Measurements from ENCODE around the gene RBM4.

Gene RBM4

GRCh38 chr11:66619080-66619554 lies 19.4 kb upstream of the RBM4 start:
- peak overlapping the region; percentile 99 for H3K9ac ChIP-seq (ENCODE audit: low read depth, low read length, poor library complexity, severe bottlenecking)
- no peaks in the 10 kb centered on the region for H3K9me2 ChIP-seq (replicated peaks; ENCODE audit: low read depth, low read length)
- no peaks in the 10 kb centered on the region for H3K9me3 ChIP-seq (ENCODE audit: insufficient read depth, low read depth, low read length)
- peaks cover 50% of the 10 kb centered on the region for H3K4me1 ChIP-seq (ENCODE audit: insufficient read depth, low read length, poor library complexity, severe bottlenecking)
- peak overlapping the region; percentile 100 for H3K4me2 ChIP-seq (ENCODE audit: low read depth, low read length, poor library complexity, severe bottlenecking)
- peaks cover 7% of the 10 kb centered on the region for H3K27me3 ChIP-seq (ENCODE audit: insufficient read depth, low read length, poor library complexity, severe bottlenecking)
- peak overlapping the region; percentile 97 for H3K4me3 ChIP-seq (ENCODE audit: low read length, poor library complexity, severe bottlenecking)
- H3K36me3 ChIP-seq (ENCODE audit: insufficient read depth, low read length) = peaks cover 29% of the 10 kb centered on the region; the same call in 1 of the 2 replicates
- peaks cover 92% of the 10 kb centered on the region for H3K79me2 ChIP-seq (ENCODE audit: insufficient read depth, low read length)
- H3F3A ChIP-seq (ENCODE audit: low read depth) = no peaks in the 10 kb centered on the region; the same call in 1 of the 2 replicates
- no peak overlapping the region for H2AFZ ChIP-seq (ENCODE audit: low read length)
- H4K20me1 ChIP-seq (ENCODE audit: insufficient read depth, low read length, poor library complexity, severe bottlenecking) = peaks cover 75% of the 10 kb centered on the region
- no peak for TF ChIP-seq CTCF (conservative IDR thresholded peaks at IDR 0.05; ENCODE audit: low read length)
- TF ChIP-seq EZH2phosphoT487 (IDR thresholded peaks at IDR 0.05; ENCODE audit: borderline replicate concordance) = no peak

- Histone ChIP-seq H3K9me3 (ENCODE audit: insufficient read depth, low read depth, low read length) (no peaks in the 10 kb centered on the region), H3K79me2 (ENCODE audit: insufficient read depth, low read length) (peaks cover 100% of the 10 kb centered on the region), H4K20me1 (ENCODE audit: insufficient read depth, low read length, poor library complexity, severe bottlenecking) (peaks cover 98% of the 10 kb centered on the region), H3K9me2 (replicated peaks; ENCODE audit: low read depth, low read length) (no peaks in the 10 kb centered on the region), H2AFZ (ENCODE audit: low read length) (no peak overlapping the region), H3K4me2 (ENCODE audit: low read depth, low read length, poor library complexity, severe bottlenecking) (peak overlapping the region; percentile 77), H3F3A (ENCODE audit: low read depth) (no peaks in the 10 kb centered on the region), H3K27me3 (ENCODE audit: insufficient read depth, low read length, poor library complexity, severe bottlenecking) (no peaks in the 10 kb centered on the region), H3K36me3 (ENCODE audit: insufficient read depth, low read length) (peaks cover 77% of the 10 kb centered on the region), H3K9ac (ENCODE audit: low read depth, low read length, poor library complexity, severe bottlenecking) (no peak overlapping the region), H3K4me3 (ENCODE audit: low read length, poor library complexity, severe bottlenecking) (no peak overlapping the region), H3K4me1 (ENCODE audit: insufficient read depth, low read length, poor library complexity, severe bottlenecking) (peaks cover 35% of the 10 kb centered on the region)
- TF ChIP-seq EZH2phosphoT487 (IDR thresholded peaks at IDR 0.05; ENCODE audit: borderline replicate concordance) (no peak), CTCF (conservative IDR thresholded peaks at IDR 0.05; ENCODE audit: low read length) (no peak)
Observed at GRCh38 chr11:66624450-66624849, 14.1 kb upstream of the RBM4 start.

GRCh38 chr11:66625041-66625751 lies 13.3 kb upstream of the RBM4 start:
- no peak for TF ChIP-seq CTCF (conservative IDR thresholded peaks at IDR 0.05; ENCODE audit: low read length)
- TF ChIP-seq EZH2phosphoT487 (IDR thresholded peaks at IDR 0.05; ENCODE audit: borderline replicate concordance) = no peak
- Histone ChIP-seq H3K4me3 (ENCODE audit: low read length, poor library complexity, severe bottlenecking) (no peak overlapping the region), H3F3A (ENCODE audit: low read depth) (no peaks in the 10 kb centered on the region), H4K20me1 (ENCODE audit: insufficient read depth, low read length, poor library complexity, severe bottlenecking) (peaks cover 98% of the 10 kb centered on the region), H3K79me2 (ENCODE audit: insufficient read depth, low read length) (peaks cover 100% of the 10 kb centered on the region), H3K9ac (ENCODE audit: low read depth, low read length, poor library complexity, severe bottlenecking) (no peak overlapping the region), H3K4me1 (ENCODE audit: insufficient read depth, low read length, poor library complexity, severe bottlenecking) (peaks cover 31% of the 10 kb centered on the region), H2AFZ (ENCODE audit: low read length) (no peak overlapping the region), H3K36me3 (ENCODE audit: insufficient read depth, low read length) (peaks cover 84% of the 10 kb centered on the region), H3K9me2 (replicated peaks; ENCODE audit: low read depth, low read length) (no peaks in the 10 kb centered on the region), H3K27me3 (ENCODE audit: insufficient read depth, low read length, poor library complexity, severe bottlenecking) (no peaks in the 10 kb centered on the region), H3K9me3 (ENCODE audit: insufficient read depth, low read depth, low read length) (no peaks in the 10 kb centered on the region), H3K4me2 (ENCODE audit: low read depth, low read length, poor library complexity, severe bottlenecking) (peak overlapping the region; percentile 12)

Data from Loucy (cell line).